BJ (cell line): ENCODE data around the gene ACOX2. TPM values are rescaled to one million over a fixed set of nuclear protein-coding genes. Genes with fewer than 3 reads are reported as not detected.

Experiments used
- CTCF ChIA-PET: fragments of 350-600 bp; formaldehyde crosslinking; extraction: SDS; loops from one replicate; lab custom pipeline; 2021; ENCODE audit warnings: antibody characterized with exemption, inconsistent platforms; lab: Yijun Ruan, JAX
- POLR2A ChIA-PET: fragments of 300-600 bp; sonication (Branson Sonifier 250); formaldehyde crosslinking; extraction: SDS; loops from one replicate; lab custom pipeline; 2021; ENCODE audit warnings: antibody characterized with exemption; lab: Charles Lee
- DNase-seq: peaks from one replicate; pipeline ENCODE4 v3.0.0-alpha.2; 2011; ENCODE audit warnings: low read depth
- H3K27me3 ChIP-seq: 2 replicates; pipeline ENCODE4 v1.6.0; 2011; ENCODE audit warnings: low read length; ENCODE audit not compliant: control insufficient read depth, insufficient read depth
- H3K36me3 ChIP-seq: 2 replicates; pipeline ENCODE4 v1.5.1; 2011; ENCODE audit warnings: low read length; ENCODE audit not compliant: control insufficient read depth, insufficient read depth
- H3K4me3 ChIP-seq: 2 replicates; pipeline ENCODE4 v1.5.1; 2011; ENCODE audit warnings: low read depth, mild to moderate bottlenecking, control low read depth, low read length
- CTCF ChIP-seq: IDR thresholded peaks from 2 replicates; pipeline ENCODE4 v1.5.1; 2011; ENCODE audit warnings: low read depth, mild to moderate bottlenecking, control low read depth, inconsistent platforms, low read length, moderate library complexity; ENCODE audit not compliant: insufficient read depth
- polyA plus RNA-seq: library from polyadenylated mRNA; depleted of rRNA; stranded (reverse); fragments of >200 nt; gene quantifications from 2 replicates; pipeline ENCODE4 v1.2.3, GENCODE V29; 2011

ACOX2 gene
- polyA plus RNA-seq, 1 experiment, result 39.6 TPM

DNA sequence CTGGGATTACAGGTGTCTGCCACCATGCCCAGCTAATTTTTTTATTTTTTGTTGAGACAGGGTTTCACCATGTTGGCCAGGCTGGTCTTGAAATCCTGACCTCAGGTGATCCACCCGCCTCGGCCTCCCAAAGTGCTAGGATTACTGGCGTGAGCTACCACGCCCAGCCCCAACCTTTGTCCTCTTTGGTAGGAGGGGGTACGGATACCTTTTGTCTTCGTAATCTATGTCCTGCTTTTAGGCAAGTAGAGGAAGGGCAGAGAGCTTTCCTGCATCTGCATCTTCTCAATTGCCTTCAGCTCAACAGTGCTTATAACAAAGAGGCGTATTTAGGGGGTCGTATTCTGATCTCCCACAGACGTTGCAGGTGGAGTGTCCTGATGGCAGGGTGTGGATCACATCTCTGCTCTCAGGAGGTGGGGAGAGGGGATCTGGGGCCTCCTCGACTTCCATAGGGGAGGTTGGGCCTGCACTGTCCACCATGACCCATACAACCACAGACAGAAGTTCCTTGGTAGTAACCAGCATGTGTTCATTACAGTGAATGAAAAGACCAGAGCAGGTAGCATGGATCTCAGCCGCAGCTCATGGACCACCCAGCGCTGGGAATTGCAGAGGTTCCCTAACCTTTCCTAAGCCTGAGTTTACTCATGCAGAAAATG is 66.5 kb downstream of the ACOX2 start:
- H3K4me3 ChIP-seq, result no peak overlapping the region
- H3K36me3 ChIP-seq, result no peaks in the 10 kb centered on the region
- POLR2A ChIA-PET, result no interaction called here
- no peaks in the 10 kb centered on the region for H3K27me3 ChIP-seq
- CTCF ChIA-PET, result interaction anchor here (1.0 to 3.4 kb wide), 3 partner anchors 14 to 21 kb away, joined by 3 to 12 read pairs (median 6); partner anchors contain the start of gene KCTD6
- DNase-seq, result no peak
- no peak for TF ChIP-seq CTCF

- Histone ChIP-seq H3K36me3 (no peaks in the 10 kb centered on the region), H3K27me3 (no peaks in the 10 kb centered on the region), H3K4me3 (no peak overlapping the region)
- DNase-seq, result no peak
- TF ChIP-seq CTCF, result no peak
- POLR2A ChIA-PET, result no interaction called here
- CTCF ChIA-PET, result interaction anchor here (1.7 kb wide), 1 partner anchor 22 kb away, joined by 6 read pairs; the partner anchor contains the start of gene KCTD6
Observed at GRCh38 chr3:58469096-58469495, 67.9 kb downstream of the ACOX2 start.

GRCh38 chr3:58466899-58467563 is 70.0 kb downstream of the ACOX2 start:
- no peak for DNase-seq
- CTCF ChIA-PET, result interaction anchor here (0.8 to 1.4 kb wide), 2 partner anchors 20 to 52 kb away, joined by 3 to 4 read pairs; no protein-coding TSS in a partner anchor
- Histone ChIP-seq H3K36me3 (no peaks in the 10 kb centered on the region), H3K4me3 (no peak overlapping the region), H3K27me3 (no peaks in the 10 kb centered on the region)
- TF ChIP-seq CTCF, result no peak
- POLR2A ChIA-PET, result interaction anchor here (0.6 kb wide), 1 partner anchor 12 kb away, joined by 3 read pairs; no protein-coding TSS in a partner anchor

GRCh38 chr3:58464866-58465265 is 72.1 kb downstream of the ACOX2 start:
- POLR2A ChIA-PET, result no interaction called here

More at GRCh38 chr3:58464866-58465265, 72.1 kb downstream of the ACOX2 start:
- Histone ChIP-seq H3K36me3 (no peaks in the 10 kb centered on the region), H3K4me3 (no peak overlapping the region), H3K27me3 (peaks cover 2% of the 10 kb centered on the region; the same call in 1 of the 2 replicates)
- CTCF ChIA-PET, result interaction anchor here (1.2 to 1.4 kb wide), 3 partner anchors 10 to 26 kb away, joined by 3 to 5 read pairs (median 4); no protein-coding TSS in a partner anchor
- DNase-seq, result no peak
- TF ChIP-seq CTCF, result no peak
